Right ventricle myocardium inferior (tissue), 1 donor: ENCODE measurements around the gene FYB1. TPM values are rescaled to one million over a fixed set of nuclear protein-coding genes. Genes with fewer than 3 reads are reported as not detected.

Experiments used
- ATAC-seq: fragments of 200-7000 bp; cut with Tn5 transposase; one replicate; pipeline ENCODE4 v1.9.1; 2020; ENCODE audit warnings: mild to moderate bottlenecking, moderate library complexity
- DNase-seq: peaks from one replicate; pipeline ENCODE4 v3.0.0; 2021; ENCODE audit errors: missing footprints
- intact Hi-C: fragments of 100-400 bp; cut with DNase I; formaldehyde crosslinking; loops from one replicate; pipeline ENCODE4 v1.11.0; 2022
- total RNA-seq: library from RNA; stranded (reverse); fragmentation: NEBNext Ultra II Directional; extraction: Animal tissue kit (Norgen Biotek cat#: 25700); gene quantifications from one replicate; pipeline ENCODE4 v1.2.1, GENCODE V29; 2021
- donor health status: DM: no; HTN: yes; CAD: no; lungs with severe emphysema.

FYB1 gene
- total RNA-seq, 1 donor from 2014 or later = 4.7 TPM

GRCh38 chr5:39116344-39117170, 102.8 kb downstream of the FYB1 start:
- no peak for DNase-seq
- intact Hi-C loops = no loop called here
- ATAC-seq = no peak

GRCh38 chr5:39115644-39116343, 103.6 kb downstream of the FYB1 start:
- no peak for ATAC-seq
- intact Hi-C loops = no loop called here
- no peak for DNase-seq

GRCh38 chr5:39114155-39114554, 105.2 kb downstream of the FYB1 start:
- ATAC-seq (no peak), DNase-seq (no peak)
- intact Hi-C loops = no loop called here

GRCh38 chr5:39113354-39113953, 105.9 kb downstream of the FYB1 start:
- intact Hi-C loops = no loop called here
- no peak for DNase-seq

GRCh38 chr5:39109606-39110005, 109.8 kb downstream of the FYB1 start:
- no peak for ATAC-seq
- intact Hi-C loops = no loop called here
- DNase-seq = no peak

More at GRCh38 chr5:39113354-39113953, 105.9 kb downstream of the FYB1 start:
- no peak for ATAC-seq

GRCh38 chr5:39108987-39109386, 110.4 kb downstream of the FYB1 start:
- ATAC-seq = no peak
- intact Hi-C loops = no loop called here
- no peak for DNase-seq

GRCh38 chr5:39107350-39107749, 112.0 kb downstream of the FYB1 start:
- ATAC-seq (no peak), DNase-seq (no peak)
- intact Hi-C loops = no loop called here

GRCh38 chr5:39106322-39106721, 113.0 kb downstream of the FYB1 start:
- no peak for DNase-seq
- intact Hi-C loops = no loop called here
- ATAC-seq = no peak

- no peak for ATAC-seq
- intact Hi-C loops = no loop called here
- no peak for DNase-seq
These were observed 115.1 kb downstream of the FYB1 start for GRCh38 chr5:39104221-39104620.

- intact Hi-C loops = no loop called here
- ATAC-seq = no peak
- DNase-seq = no peak
These were observed 116.6 kb downstream of the FYB1 start for GRCh38 chr5:39102684-39103155.

GRCh38 chr5:39100851-39101396, 118.4 kb downstream of the FYB1 start:
- intact Hi-C loops = no loop called here
- DNase-seq (no peak), ATAC-seq (no peak)

GRCh38 chr5:39100301-39100850, 119.0 kb downstream of the FYB1 start:
- intact Hi-C loops = no loop called here
- DNase-seq (no peak), ATAC-seq (no peak)

- no peak for DNase-seq
- no peak for ATAC-seq
- intact Hi-C loops = no loop called here
These were observed 119.5 kb downstream of the FYB1 start for GRCh38 chr5:39099831-39100230.

GRCh38 chr5:39093352-39093751, 126.0 kb downstream of the FYB1 start:
- DNase-seq (no peak), ATAC-seq (no peak)
- intact Hi-C loops = no loop called here

GRCh38 chr5:39092581-39093351, 126.6 kb downstream of the FYB1 start:
- DNase-seq (no peak), ATAC-seq (no peak)
- intact Hi-C loops = no loop called here

- intact Hi-C loops = no loop called here
- ATAC-seq (no peak), DNase-seq (no peak)
These were observed 127.3 kb downstream of the FYB1 start for GRCh38 chr5:39091940-39092580.

- DNase-seq (no peak), ATAC-seq (no peak)
- intact Hi-C loops = no loop called here
These were observed 135.4 kb downstream of the FYB1 start for GRCh38 chr5:39083968-39084367.

- no peak for DNase-seq
- intact Hi-C loops = no loop called here
- no peak for ATAC-seq
These were observed 136.4 kb downstream of the FYB1 start for GRCh38 chr5:39082995-39083394.
